GM10248 (cell line): ENCODE measurements around the gene GPC4.

Experiments
- CTCF ChIA-PET: fragments of 300-600 bp; sonication (Branson Sonifier 250); formaldehyde crosslinking; extraction: SDS; loops from one replicate; lab custom pipeline; 2021; ENCODE audit warnings: antibody characterized with exemption; lab: Yijun Ruan, JAX
- POLR2A ChIA-PET: fragments of 350-650 bp; sonication (Branson Sonifier 250); formaldehyde crosslinking; extraction: SDS; loops from one replicate; lab custom pipeline; 2020; ENCODE audit warnings: antibody characterized with exemption; lab: Yijun Ruan, JAX
- DNase-seq: peaks from one replicate; pipeline ENCODE4 v3.0.0; 2012; ENCODE audit errors: extremely low spot score
- TF ChIP-seq, protein P1 (sequence below): IDR thresholded peaks from 2 replicates; pipeline ENCODE4 v1.5.1; 2012; ENCODE audit warnings: mild to moderate bottlenecking, low read depth; ENCODE audit errors: extremely low read depth, missing control alignments, control extremely low read depth

GPC4 gene

GRCh38 chrX:133444196-133444595 is 28.9 kb upstream of the GPC4 start:
- DNase-seq: no peak
- TF ChIP-seq, protein P1, sequence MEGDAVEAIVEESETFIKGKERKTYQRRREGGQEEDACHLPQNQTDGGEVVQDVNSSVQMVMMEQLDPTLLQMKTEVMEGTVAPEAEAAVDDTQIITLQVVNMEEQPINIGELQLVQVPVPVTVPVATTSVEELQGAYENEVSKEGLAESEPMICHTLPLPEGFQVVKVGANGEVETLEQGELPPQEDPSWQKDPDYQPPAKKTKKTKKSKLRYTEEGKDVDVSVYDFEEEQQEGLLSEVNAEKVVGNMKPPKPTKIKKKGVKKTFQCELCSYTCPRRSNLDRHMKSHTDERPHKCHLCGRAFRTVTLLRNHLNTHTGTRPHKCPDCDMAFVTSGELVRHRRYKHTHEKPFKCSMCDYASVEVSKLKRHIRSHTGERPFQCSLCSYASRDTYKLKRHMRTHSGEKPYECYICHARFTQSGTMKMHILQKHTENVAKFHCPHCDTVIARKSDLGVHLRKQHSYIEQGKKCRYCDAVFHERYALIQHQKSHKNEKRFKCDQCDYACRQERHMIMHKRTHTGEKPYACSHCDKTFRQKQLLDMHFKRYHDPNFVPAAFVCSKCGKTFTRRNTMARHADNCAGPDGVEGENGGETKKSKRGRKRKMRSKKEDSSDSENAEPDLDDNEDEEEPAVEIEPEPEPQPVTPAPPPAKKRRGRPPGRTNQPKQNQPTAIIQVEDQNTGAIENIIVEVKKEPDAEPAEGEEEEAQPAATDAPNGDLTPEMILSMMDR: no peak
- CTCF ChIA-PET: no interaction called here
- POLR2A ChIA-PET: no interaction called here

- ChIA-PET POLR2A (no interaction called here), CTCF (no interaction called here)
- TF ChIP-seq, protein P1: no peak
- DNase-seq: no peak
These were observed 25.5 kb upstream of the GPC4 start for GRCh38 chrX:133440797-133441163.

- CTCF ChIA-PET: no interaction called here
- TF ChIP-seq, protein P1: no peak
- POLR2A ChIA-PET: no interaction called here
- DNase-seq: no peak
These were observed 24.9 kb upstream of the GPC4 start for GRCh38 chrX:133440081-133440796.

- TF ChIP-seq, protein P1: no peak
- CTCF ChIA-PET: interaction anchor here (0.6 to 1.2 kb wide), 2 partner anchors 8 to 40 kb away, joined by 3 read pairs; no protein-coding TSS in a partner anchor
- POLR2A ChIA-PET: no interaction called here
- no peak for DNase-seq
These were observed 22.5 kb upstream of the GPC4 start for GRCh38 chrX:133437766-133438165.

DNA sequence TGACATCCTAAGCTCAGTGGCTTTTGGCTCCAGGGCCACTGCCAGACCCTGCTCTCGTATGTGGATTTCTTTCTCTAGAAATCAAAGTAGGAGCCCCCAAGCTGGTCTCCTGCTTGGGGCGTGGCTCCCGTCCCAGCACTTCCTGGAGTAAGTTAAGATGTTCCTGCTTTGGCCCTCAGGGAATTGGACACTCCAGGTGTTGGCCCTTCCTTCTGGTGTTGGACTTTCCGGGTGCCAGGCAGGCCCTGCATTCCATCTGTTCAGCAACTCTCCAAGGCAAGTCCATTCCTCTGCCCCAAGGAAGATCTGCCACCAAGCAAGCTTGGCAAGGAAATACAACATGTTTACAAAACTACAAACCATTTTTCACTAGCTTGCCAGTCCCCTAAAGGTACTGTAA is 22.1 kb upstream of the GPC4 start:
- TF ChIP-seq, protein P1: no peak
- no peak for DNase-seq
- ChIA-PET CTCF (interaction anchor here (0.6 to 1.2 kb wide), 2 partner anchors 8 to 40 kb away, joined by 3 read pairs; no protein-coding TSS in a partner anchor), POLR2A (no interaction called here)

DNA sequence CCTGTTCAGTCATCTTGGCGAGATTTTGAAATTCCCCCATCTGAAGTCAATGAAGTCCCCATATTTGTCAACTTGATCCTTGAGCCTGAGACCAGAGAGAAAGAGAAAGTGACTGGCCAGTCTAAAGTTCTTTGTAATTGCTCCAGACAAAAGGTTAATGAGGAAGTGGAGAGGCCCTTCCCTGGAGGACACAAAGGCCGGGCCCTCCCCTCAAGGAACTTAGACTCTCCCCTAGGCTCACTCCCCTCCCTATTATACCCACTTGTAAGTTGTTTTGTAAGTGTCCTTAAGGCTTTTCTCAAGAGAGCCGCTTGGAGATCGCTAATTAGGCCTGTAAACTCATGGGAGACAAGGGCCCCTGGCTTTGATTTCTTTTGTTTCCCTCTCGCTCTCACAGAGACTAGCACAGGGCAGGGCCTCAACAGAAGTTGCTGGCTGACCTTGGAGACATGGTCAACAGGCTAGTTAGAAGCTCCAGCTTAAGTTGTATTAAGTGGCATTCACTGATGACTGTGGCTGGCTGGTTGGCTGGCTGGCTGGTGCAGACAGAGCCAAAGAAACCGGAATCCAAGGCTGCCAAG is 20.3 kb upstream of the GPC4 start:
- POLR2A ChIA-PET: no interaction called here
- DNase-seq: no peak
- CTCF ChIA-PET: no interaction called here
- TF ChIP-seq, protein P1: no peak
